HepG2 (cell line): ENCODE measurements around the gene INHBB. TPM values are rescaled to one million over a fixed set of nuclear protein-coding genes. Genes with fewer than 3 reads are reported as not detected.
A peak's percentile ranks its signal among the peaks of the same experiment; 100 is the strongest.

Experiments used
- ATAC-seq: fragments of 200-7000 bp; cut with Tn5 transposase; 3 replicates; pipeline ENCODE4 v1.9.1; 2020; ENCODE audit warnings: mild to moderate bottlenecking, moderate library complexity
- BruUV-seq: library from RNA; stranded (reverse); fragments of 400-500 nt; replicated peaks from 2 replicates; lab custom pipeline; 2021; lab: Mats Ljungman, UMichigan
- CTCF ChIA-PET: fragments of 300-600 bp; formaldehyde crosslinking; extraction: SDS; loops from one replicate; lab custom pipeline; 2021; ENCODE audit warnings: low total read pairs, inconsistent platforms, low intra/inter-chr PET ratio; lab: Yijun Ruan, JAX
- POLR2A ChIA-PET: fragments of 350-600 bp; sonication (Branson Sonifier 250); formaldehyde crosslinking; loops from one replicate; lab custom pipeline; 2020; ENCODE audit warnings: antibody characterized with exemption, inconsistent platforms; lab: Yijun Ruan, JAX
- DNase-seq: peaks from one replicate; pipeline ENCODE4 v3.0.0-alpha.2; 2015; ENCODE audit warnings: low spot score
- FAIRE-seq: peaks from 3 replicates; lab custom pipeline; 2011; peaks lifted over from hg19 to GRCh38; lab: Jason Lieb, UNC
- H2AFZ ChIP-seq: one replicate; pipeline ENCODE4 v1.6.1; 2011; ENCODE audit warnings: low read length, inconsistent platforms
- H3K27ac ChIP-seq: fragments of 300-600 bp; 3 replicates; pipeline ENCODE4 v1.8.0; 2011; ENCODE audit warnings: mixed run types, mild to moderate bottlenecking, mixed read lengths, low read length, inconsistent platforms; ENCODE audit not compliant: insufficient read depth; ENCODE audit errors: extremely low read length
- H3K27me3 ChIP-seq, 2 experiments: fragments of 200-600 bp in 1 of 2; 2 replicates in 1 of 2; 3 replicates in 1 of 2; pipeline versions ENCODE4 v1.6.0 to v1.8.0; 2011; ENCODE audit warnings: low read length in 2 of 2, mild to moderate bottlenecking in 2 of 2, moderate library complexity in 2 of 2, inconsistent platforms in 1 of 2; ENCODE audit not compliant: insufficient read depth in 2 of 2, control insufficient read depth in 1 of 2
- H3K36me3 ChIP-seq, 2 experiments: fragments of 200-600 bp in 1 of 2; replicated peaks in 1 of 2; 2 replicates in 1 of 2; 3 replicates in 1 of 2; pipeline versions ENCODE4 v1.5.1 to v1.8.0; 2011; ENCODE audit warnings: low read length in 2 of 2, inconsistent platforms in 1 of 2; ENCODE audit not compliant: insufficient read depth in 2 of 2, control insufficient read depth in 1 of 2
- H3K4me1 ChIP-seq: 2 replicates; pipeline ENCODE4 v1.5.1; 2012; ENCODE audit warnings: low read length, inconsistent platforms; ENCODE audit not compliant: insufficient read depth
- H3K4me2 ChIP-seq: 2 replicates; pipeline ENCODE4 v1.6.0; 2011; ENCODE audit warnings: low read depth, low read length, inconsistent platforms
- H3K4me3 ChIP-seq, 3 experiments: fragments of 200-600 bp in 1 of 3; sonication (generic), shearing (Covaris generic) in 1 of 3; replicated peaks in 1 of 3; 2 replicates each; pipeline ENCODE4 v1.5.1; 2011 to 2016; ENCODE audit warnings: low read length in 3 of 3, inconsistent platforms in 2 of 3, low read depth in 2 of 3, mild to moderate bottlenecking in 2 of 3, control low read depth in 1 of 3, mixed read lengths in 1 of 3; ENCODE audit not compliant: insufficient read depth in 1 of 3
- H3K79me2 ChIP-seq: one replicate; pipeline ENCODE4 v1.6.1; 2011; ENCODE audit warnings: low read length, inconsistent platforms; ENCODE audit not compliant: insufficient read depth
- H3K9ac ChIP-seq: 2 replicates; pipeline ENCODE4 v1.6.0; 2011; ENCODE audit warnings: mild to moderate bottlenecking, low read depth, low read length, inconsistent platforms; ENCODE audit not compliant: insufficient read depth
- H3K9me3 ChIP-seq: 2 replicates; pipeline ENCODE4 v1.5.1; 2012; ENCODE audit warnings: mild to moderate bottlenecking, low read length
- H4K20me1 ChIP-seq: 2 replicates; pipeline ENCODE4 v1.6.0; 2011; ENCODE audit warnings: inconsistent platforms, mild to moderate bottlenecking, low read length, moderate library complexity; ENCODE audit not compliant: insufficient read depth
- ZFP36 ChIP-seq: fragments of 150-350 bp; IDR thresholded peaks from 2 replicates; pipeline ENCODE4 v1.6.1; 2018; ENCODE audit warnings: borderline replicate concordance, low read length, low read depth; ENCODE audit not compliant: partially characterized antibody
- ZNF781 ChIP-seq: sonication (generic); formaldehyde crosslinking; IDR thresholded peaks from 2 replicates; pipeline ENCODE4 v1.5.1; 2020; ENCODE audit warnings: borderline replicate concordance, mild to moderate bottlenecking, missing genetic modification reagents; ENCODE audit errors: not compliant biosample characterization
- WGBS: methylation state at CpG from one replicate; pipeline ENCODE4 v1.1.6; 2017; ENCODE audit warnings: low lambda C conversion rate; 5-methylcytosine and 5-hydroxymethylcytosine counted together
- in situ Hi-C: cut with HindIII; loops from 2 replicates; pipeline ENCODE4 v1.10.0; 2017; ENCODE audit warnings: low pct_unique_long_range_greater_than_20kb; ENCODE audit not compliant: extremely low pct_ligation_motif_present
- intact Hi-C: fragments of 100-400 bp; cut with micrococcal nuclease; formaldehyde crosslinking; loops from one replicate; pipeline ENCODE4 v1.10.0; 2022; ENCODE audit not compliant: unreplicated experiment
- polyA plus RNA-seq, 8 experiments: library from polyadenylated mRNA; depleted of rRNA in 3 of 8; stranded (reverse) in 7 of 8; unstranded in 1 of 8; fragments of >200 nt; fragmentation: Illumina TruSeq in 4 of 8; extraction: Trizol in 4 of 8; gene quantifications; 2 replicates each; pipeline versions ENCODE4 v1.2.1 to v1.2.3, GENCODE V29; 2011 to 2016; ENCODE audit warnings: low read depth in 4 of 8, missing spikeins in 1 of 8, mixed read lengths in 1 of 8; ENCODE audit not compliant: insufficient read depth in 1 of 8
- total RNA-seq, 5 experiments: library from RNA; depleted of rRNA; stranded (reverse); fragments of >200 nt; fragmentation: Illumina TruSeq; extraction: Trizol; gene quantifications; 2 replicates each; pipeline ENCODE4 v1.2.3, GENCODE V29; 2016; ENCODE audit warnings: low read depth in 1 of 5
- TF ChIP-seq, protein P1 (sequence below), 2 experiments: IDR thresholded peaks; 2 replicates each; pipeline ENCODE4 v1.6.1; 2011 to 2012; ENCODE audit warnings: low read length in 2 of 2, borderline replicate concordance in 1 of 2, low read depth in 1 of 2, mild to moderate bottlenecking in 1 of 2, moderate library complexity in 1 of 2

INHBB gene
- total and polyA plus RNA-seq, 2 of the 13 experiments (the other 11 are each of a cell fraction or from before 2014, with no cell fraction given), result 0.20 to 1.7 TPM

DNA sequence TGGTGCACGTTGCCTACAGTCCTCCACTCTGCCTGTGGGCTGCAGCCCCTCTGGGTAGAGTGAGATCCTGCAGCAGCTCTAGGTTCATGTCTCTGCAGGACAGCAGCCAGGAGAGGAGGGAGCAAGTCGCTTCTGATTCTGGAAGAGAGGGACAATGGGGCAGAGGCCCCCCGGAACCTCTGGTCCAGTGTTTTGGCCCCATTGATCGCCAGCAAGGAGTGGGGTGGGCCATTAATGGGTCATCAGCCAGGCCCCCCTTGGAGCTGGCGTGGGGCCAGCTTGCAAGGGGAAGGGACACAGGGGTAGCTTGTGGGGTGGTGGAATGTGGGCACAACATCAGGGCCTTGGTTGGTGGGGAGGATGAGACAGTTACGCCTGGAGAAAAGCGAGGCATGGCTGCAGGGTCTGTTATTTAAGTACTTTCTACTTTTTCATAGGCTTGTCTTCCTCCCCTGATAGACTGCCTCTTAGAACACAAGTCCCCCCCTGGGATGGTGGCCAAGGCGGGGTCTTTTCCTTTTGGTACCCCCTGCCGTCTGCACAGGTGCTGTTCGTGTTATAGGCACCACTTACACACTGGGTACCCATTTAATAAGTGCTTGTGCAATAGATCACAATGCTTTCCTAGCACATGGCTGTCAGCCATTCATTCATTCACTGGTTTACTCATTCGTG lies 44.6 kb downstream of the INHBB start:
- Histone ChIP-seq H3K4me1 (peaks cover 12% of the 10 kb centered on the region), H3K4me3 (no peak overlapping the region), H3K27me3 (no peaks in the 10 kb centered on the region; a peak in 1 of 5 replicates), H3K9ac (no peak overlapping the region), H3K36me3 (no peaks in the 10 kb centered on the region), H3K27ac (no peak overlapping the region), H3K9me3 (no peaks in the 10 kb centered on the region), H3K4me2 (no peak overlapping the region), H3K79me2 (no peaks in the 10 kb centered on the region), H2AFZ (no peak overlapping the region), H4K20me1 (no peaks in the 10 kb centered on the region)
- DNase-seq (no peak), ATAC-seq (peak; percentile 15; the same call in 1 of the 3 replicates), FAIRE-seq (no peak)
- BruUV-seq, result no TSS peak
- TF ChIP-seq ZFP36 (no peak), ZNF781 (no peak)
- TF ChIP-seq, protein P1, sequence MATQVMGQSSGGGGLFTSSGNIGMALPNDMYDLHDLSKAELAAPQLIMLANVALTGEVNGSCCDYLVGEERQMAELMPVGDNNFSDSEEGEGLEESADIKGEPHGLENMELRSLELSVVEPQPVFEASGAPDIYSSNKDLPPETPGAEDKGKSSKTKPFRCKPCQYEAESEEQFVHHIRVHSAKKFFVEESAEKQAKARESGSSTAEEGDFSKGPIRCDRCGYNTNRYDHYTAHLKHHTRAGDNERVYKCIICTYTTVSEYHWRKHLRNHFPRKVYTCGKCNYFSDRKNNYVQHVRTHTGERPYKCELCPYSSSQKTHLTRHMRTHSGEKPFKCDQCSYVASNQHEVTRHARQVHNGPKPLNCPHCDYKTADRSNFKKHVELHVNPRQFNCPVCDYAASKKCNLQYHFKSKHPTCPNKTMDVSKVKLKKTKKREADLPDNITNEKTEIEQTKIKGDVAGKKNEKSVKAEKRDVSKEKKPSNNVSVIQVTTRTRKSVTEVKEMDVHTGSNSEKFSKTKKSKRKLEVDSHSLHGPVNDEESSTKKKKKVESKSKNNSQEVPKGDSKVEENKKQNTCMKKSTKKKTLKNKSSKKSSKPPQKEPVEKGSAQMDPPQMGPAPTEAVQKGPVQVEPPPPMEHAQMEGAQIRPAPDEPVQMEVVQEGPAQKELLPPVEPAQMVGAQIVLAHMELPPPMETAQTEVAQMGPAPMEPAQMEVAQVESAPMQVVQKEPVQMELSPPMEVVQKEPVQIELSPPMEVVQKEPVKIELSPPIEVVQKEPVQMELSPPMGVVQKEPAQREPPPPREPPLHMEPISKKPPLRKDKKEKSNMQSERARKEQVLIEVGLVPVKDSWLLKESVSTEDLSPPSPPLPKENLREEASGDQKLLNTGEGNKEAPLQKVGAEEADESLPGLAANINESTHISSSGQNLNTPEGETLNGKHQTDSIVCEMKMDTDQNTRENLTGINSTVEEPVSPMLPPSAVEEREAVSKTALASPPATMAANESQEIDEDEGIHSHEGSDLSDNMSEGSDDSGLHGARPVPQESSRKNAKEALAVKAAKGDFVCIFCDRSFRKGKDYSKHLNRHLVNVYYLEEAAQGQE (IDR thresholded peaks at IDR 0.05; ENCODE audit: borderline replicate concordance in 1 of 2, low read depth in 1 of 2, low read length in 2 of 2), result no peak
- 53% methylated on average over 11 of the region's 11 CpGs for WGBS
- CTCF ChIA-PET, result no interaction called here
- POLR2A ChIA-PET, result no interaction called here
- intact Hi-C loops, result no loop called here
- in situ Hi-C loops, result no loop called here
